NB4 (cell line): ENCODE data around the gene FBXW2.
A peak's percentile ranks its signal among the peaks of the same experiment; 100 is the strongest.

Experiments used
- DNase-seq: peaks from one replicate; pipeline ENCODE4 v3.0.0; 2010; ENCODE audit warnings: low read depth
- H3K4me3 ChIP-seq: one replicate; pipeline ENCODE4 v1.5.1; 2011; ENCODE audit warnings: mild to moderate bottlenecking, low read depth, low read length, moderate library complexity
- MAX ChIP-seq: IDR thresholded peaks from 2 replicates; pipeline ENCODE4 v1.6.1; 2011; ENCODE audit warnings: low read depth, low read length
- MYC ChIP-seq: IDR thresholded peaks from 2 replicates; pipeline ENCODE4 v1.6.1; 2011; ENCODE audit warnings: low read depth, low read length
- POLR2A ChIP-seq: IDR thresholded peaks from 2 replicates; pipeline ENCODE4 v1.6.1; 2011; ENCODE audit warnings: mild to moderate bottlenecking; ENCODE audit not compliant: insufficient read length; ENCODE audit errors: extremely low read depth
- TF ChIP-seq, protein P1 (sequence below): IDR thresholded peaks from one replicate; pipeline ENCODE4 v1.5.1; 2012; ENCODE audit warnings: low read depth, low read length

Gene FBXW2

DNA sequence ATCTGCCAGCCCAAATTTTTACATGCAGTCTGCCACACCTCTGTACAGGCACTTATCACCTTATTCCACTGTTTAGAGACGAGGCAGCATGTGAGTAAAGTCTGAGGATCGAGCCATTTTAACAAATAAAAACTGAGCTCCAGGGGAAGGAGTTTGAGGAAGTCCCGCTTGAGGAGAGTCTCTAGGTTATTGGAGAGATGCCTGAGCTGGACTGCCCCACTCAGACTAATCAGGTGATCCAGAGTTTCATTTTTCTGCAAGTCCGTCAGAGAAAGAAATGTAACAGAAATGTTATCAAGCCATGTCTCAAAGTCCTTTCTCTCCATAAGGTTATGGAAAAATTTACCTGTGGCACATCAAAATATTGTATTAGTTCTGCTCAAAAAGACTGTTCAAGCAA, 5.3 kb downstream of the FBXW2 start:
- TF ChIP-seq, protein P1, sequence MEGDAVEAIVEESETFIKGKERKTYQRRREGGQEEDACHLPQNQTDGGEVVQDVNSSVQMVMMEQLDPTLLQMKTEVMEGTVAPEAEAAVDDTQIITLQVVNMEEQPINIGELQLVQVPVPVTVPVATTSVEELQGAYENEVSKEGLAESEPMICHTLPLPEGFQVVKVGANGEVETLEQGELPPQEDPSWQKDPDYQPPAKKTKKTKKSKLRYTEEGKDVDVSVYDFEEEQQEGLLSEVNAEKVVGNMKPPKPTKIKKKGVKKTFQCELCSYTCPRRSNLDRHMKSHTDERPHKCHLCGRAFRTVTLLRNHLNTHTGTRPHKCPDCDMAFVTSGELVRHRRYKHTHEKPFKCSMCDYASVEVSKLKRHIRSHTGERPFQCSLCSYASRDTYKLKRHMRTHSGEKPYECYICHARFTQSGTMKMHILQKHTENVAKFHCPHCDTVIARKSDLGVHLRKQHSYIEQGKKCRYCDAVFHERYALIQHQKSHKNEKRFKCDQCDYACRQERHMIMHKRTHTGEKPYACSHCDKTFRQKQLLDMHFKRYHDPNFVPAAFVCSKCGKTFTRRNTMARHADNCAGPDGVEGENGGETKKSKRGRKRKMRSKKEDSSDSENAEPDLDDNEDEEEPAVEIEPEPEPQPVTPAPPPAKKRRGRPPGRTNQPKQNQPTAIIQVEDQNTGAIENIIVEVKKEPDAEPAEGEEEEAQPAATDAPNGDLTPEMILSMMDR = no peak
- TF ChIP-seq POLR2A (no peak), MYC (no peak), MAX (no peak)
- DNase-seq = no peak
- peak overlapping the region; percentile 1 for H3K4me3 ChIP-seq

DNA sequence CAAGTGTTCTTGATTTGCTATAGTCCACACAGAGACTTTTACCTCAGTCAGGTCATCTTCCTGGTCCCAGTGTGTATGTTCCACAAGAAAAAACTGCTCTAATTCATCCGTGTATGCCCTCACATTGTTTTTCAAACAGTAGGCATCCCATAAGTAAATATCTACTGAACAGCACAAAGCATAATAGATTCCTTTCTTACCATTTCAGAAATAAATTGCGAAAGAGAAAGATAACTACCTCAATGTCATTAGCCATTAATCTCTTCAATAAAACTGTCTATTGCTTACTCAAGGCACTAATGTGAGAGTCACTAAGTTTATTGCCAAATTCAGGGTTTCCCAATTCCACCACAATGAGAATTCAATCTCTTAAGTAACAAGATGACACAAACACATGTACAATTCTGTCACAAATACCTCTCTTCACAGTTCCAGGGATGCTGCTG, 9.6 kb downstream of the FBXW2 start:
- DNase-seq = peak; percentile 69
- no peak overlapping the region for H3K4me3 ChIP-seq
- no peak for TF ChIP-seq MYC
- TF ChIP-seq POLR2A = no peak
- TF ChIP-seq, protein P1 = no peak
- no peak for TF ChIP-seq MAX

GRCh38 chr9:120781236-120781635, 12.0 kb downstream of the FBXW2 start:
- no peak for TF ChIP-seq MYC
- TF ChIP-seq, protein P1 = no peak
- TF ChIP-seq POLR2A = no peak
- no peak for TF ChIP-seq MAX
- DNase-seq = no peak

DNA sequence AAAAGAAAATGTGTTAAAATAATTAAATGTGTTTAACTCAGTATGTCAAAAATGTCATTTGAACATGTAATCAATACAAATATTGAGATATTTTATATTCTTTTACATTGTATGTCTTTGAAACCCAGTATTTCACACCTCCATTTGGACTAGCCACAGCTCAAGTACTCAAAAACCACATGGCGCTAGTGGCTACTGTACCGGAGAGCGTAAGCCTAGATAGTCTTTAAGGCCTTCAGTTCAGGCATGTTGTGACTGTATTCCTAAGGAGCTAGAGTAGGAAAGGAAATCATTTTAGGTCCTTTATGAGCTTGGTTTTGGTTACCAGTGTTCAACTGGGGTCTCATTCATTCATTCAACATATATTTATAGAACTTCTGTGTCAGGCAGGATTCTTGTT, 12.8 kb downstream of the FBXW2 start:
- H3K4me3 ChIP-seq = no peak overlapping the region
- DNase-seq = no peak
- TF ChIP-seq POLR2A (no peak), MYC (no peak), MAX (no peak)
- TF ChIP-seq, protein P1 = no peak

More at GRCh38 chr9:120781236-120781635, 12.0 kb downstream of the FBXW2 start:
- H3K4me3 ChIP-seq = no peak overlapping the region

GRCh38 chr9:120779227-120779626, 14.0 kb downstream of the FBXW2 start:
- no peak for TF ChIP-seq MYC
- no peak for DNase-seq
- H3K4me3 ChIP-seq = no peak overlapping the region

DNA sequence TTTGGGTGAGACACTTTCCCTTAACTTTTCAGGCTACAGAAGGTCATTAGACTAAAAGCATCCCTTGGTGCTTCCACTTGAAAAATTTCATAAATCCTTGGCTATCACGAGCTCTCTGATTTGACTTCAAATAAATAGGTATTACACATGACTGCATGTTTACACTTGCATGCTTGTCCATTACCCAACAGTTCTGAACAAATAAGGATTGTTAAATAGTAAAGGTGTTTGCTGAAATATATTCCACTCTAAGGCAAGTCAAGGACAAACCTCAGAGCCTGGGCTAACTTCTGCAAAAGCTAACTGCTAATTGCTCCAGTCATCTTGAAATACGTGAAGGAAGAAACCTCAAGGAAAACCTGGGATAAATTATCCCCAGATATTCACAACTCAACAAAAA, 14.5 kb downstream of the FBXW2 start:
- DNase-seq = no peak
- TF ChIP-seq MYC (no peak), MAX (no peak), POLR2A (no peak)
- TF ChIP-seq, protein P1 = no peak
- H3K4me3 ChIP-seq = no peak overlapping the region
